HepG2 (cell line): ENCODE measurements around the gene MESD. TPM values are rescaled to one million over a fixed set of nuclear protein-coding genes. Genes with fewer than 3 reads are reported as not detected.

Experiments
- ATAC-seq: fragments of 200-7000 bp; cut with Tn5 transposase; 3 replicates; pipeline ENCODE4 v1.9.1; 2020; ENCODE audit warnings: mild to moderate bottlenecking, moderate library complexity
- BruUV-seq: library from RNA; stranded (reverse); fragments of 400-500 nt; replicated peaks from 2 replicates; lab custom pipeline; 2021; lab: Mats Ljungman, UMichigan
- CTCF ChIA-PET: fragments of 300-600 bp; formaldehyde crosslinking; extraction: SDS; loops from one replicate; lab custom pipeline; 2021; ENCODE audit warnings: low total read pairs, inconsistent platforms, low intra/inter-chr PET ratio; lab: Yijun Ruan, JAX
- POLR2A ChIA-PET: fragments of 350-600 bp; sonication (Branson Sonifier 250); formaldehyde crosslinking; loops from one replicate; lab custom pipeline; 2020; ENCODE audit warnings: antibody characterized with exemption, inconsistent platforms; lab: Yijun Ruan, JAX
- DNase-seq: peaks from one replicate; pipeline ENCODE4 v3.0.0-alpha.2; 2015; ENCODE audit warnings: low spot score
- FAIRE-seq: peaks from 3 replicates; lab custom pipeline; 2011; peaks lifted over from hg19 to GRCh38; lab: Jason Lieb, UNC
- H2AFZ ChIP-seq: one replicate; pipeline ENCODE4 v1.6.1; 2011; ENCODE audit warnings: low read length, inconsistent platforms
- H3K27ac ChIP-seq: fragments of 300-600 bp; 3 replicates; pipeline ENCODE4 v1.8.0; 2011; ENCODE audit warnings: mixed run types, mild to moderate bottlenecking, mixed read lengths, low read length, inconsistent platforms; ENCODE audit not compliant: insufficient read depth; ENCODE audit errors: extremely low read length
- H3K27me3 ChIP-seq, 2 experiments: fragments of 200-600 bp in 1 of 2; 2 replicates in 1 of 2; 3 replicates in 1 of 2; pipeline versions ENCODE4 v1.6.0 to v1.8.0; 2011; ENCODE audit warnings: low read length in 2 of 2, mild to moderate bottlenecking in 2 of 2, moderate library complexity in 2 of 2, inconsistent platforms in 1 of 2; ENCODE audit not compliant: insufficient read depth in 2 of 2, control insufficient read depth in 1 of 2
- H3K36me3 ChIP-seq, 2 experiments: fragments of 200-600 bp in 1 of 2; replicated peaks in 1 of 2; 2 replicates in 1 of 2; 3 replicates in 1 of 2; pipeline versions ENCODE4 v1.5.1 to v1.8.0; 2011; ENCODE audit warnings: low read length in 2 of 2, inconsistent platforms in 1 of 2; ENCODE audit not compliant: insufficient read depth in 2 of 2, control insufficient read depth in 1 of 2
- H3K4me1 ChIP-seq: 2 replicates; pipeline ENCODE4 v1.5.1; 2012; ENCODE audit warnings: low read length, inconsistent platforms; ENCODE audit not compliant: insufficient read depth
- H3K4me2 ChIP-seq: 2 replicates; pipeline ENCODE4 v1.6.0; 2011; ENCODE audit warnings: low read depth, low read length, inconsistent platforms
- H3K4me3 ChIP-seq, 3 experiments: fragments of 200-600 bp in 1 of 3; sonication (generic), shearing (Covaris generic) in 1 of 3; replicated peaks in 1 of 3; 2 replicates each; pipeline ENCODE4 v1.5.1; 2011 to 2016; ENCODE audit warnings: low read length in 3 of 3, inconsistent platforms in 2 of 3, low read depth in 2 of 3, mild to moderate bottlenecking in 2 of 3, control low read depth in 1 of 3, mixed read lengths in 1 of 3; ENCODE audit not compliant: insufficient read depth in 1 of 3
- H3K79me2 ChIP-seq: one replicate; pipeline ENCODE4 v1.6.1; 2011; ENCODE audit warnings: low read length, inconsistent platforms; ENCODE audit not compliant: insufficient read depth
- H3K9ac ChIP-seq: 2 replicates; pipeline ENCODE4 v1.6.0; 2011; ENCODE audit warnings: mild to moderate bottlenecking, low read depth, low read length, inconsistent platforms; ENCODE audit not compliant: insufficient read depth
- H3K9me3 ChIP-seq: 2 replicates; pipeline ENCODE4 v1.5.1; 2012; ENCODE audit warnings: mild to moderate bottlenecking, low read length
- H4K20me1 ChIP-seq: 2 replicates; pipeline ENCODE4 v1.6.0; 2011; ENCODE audit warnings: inconsistent platforms, mild to moderate bottlenecking, low read length, moderate library complexity; ENCODE audit not compliant: insufficient read depth
- EED ChIP-seq: sonication (generic); formaldehyde crosslinking; IDR thresholded peaks from 2 replicates; pipeline ENCODE4 v1.5.0; 2020; ENCODE audit warnings: mild to moderate bottlenecking, missing genetic modification reagents
- ISL2 ChIP-seq: sonication (generic); formaldehyde crosslinking; IDR thresholded peaks from 2 replicates; pipeline ENCODE4 v1.5.0; 2020; ENCODE audit warnings: missing genetic modification reagents
- KLF15 ChIP-seq: sonication (generic); formaldehyde crosslinking; IDR thresholded peaks from 2 replicates; pipeline ENCODE4 v1.8.1; 2023; ENCODE audit warnings: borderline replicate concordance, mild to moderate bottlenecking, inconsistent platforms, missing genetic modification reagents, mixed read lengths
- KLF6 ChIP-seq: IDR thresholded peaks from 2 replicates; pipeline ENCODE4 v1.8.0; 2016; ENCODE audit warnings: missing biosample characterization, missing genetic modification reagents
- MED1 ChIP-seq: sonication (generic); formaldehyde crosslinking; IDR thresholded peaks from 2 replicates; pipeline ENCODE4 v1.4.0; 2020; ENCODE audit warnings: missing genetic modification reagents
- NR2F6 ChIP-seq, 2 experiments: IDR thresholded peaks; 2 replicates each; pipeline ENCODE4 v1.6.1; 2016; ENCODE audit warnings: antibody characterized with exemption in 1 of 2, mild to moderate bottlenecking in 1 of 2
- PCBP1 ChIP-seq: fragments of 200-400 bp; formaldehyde crosslinking; IDR thresholded peaks from 2 replicates; pipeline ENCODE4 v1.6.1; 2017; ENCODE audit warnings: mild to moderate bottlenecking, low read depth, low read length, borderline replicate concordance
- SMC3 ChIP-seq: IDR thresholded peaks from 2 replicates; pipeline ENCODE4 v1.6.1; 2011; ENCODE audit warnings: low read length, improper control_type of control experiment
- TBP ChIP-seq: sonication (generic); formaldehyde crosslinking; IDR thresholded peaks from 2 replicates; pipeline ENCODE4 v1.5.0; 2020; ENCODE audit warnings: missing genetic modification reagents
- ZNF446 ChIP-seq: sonication (generic); formaldehyde crosslinking; IDR thresholded peaks from 2 replicates; pipeline ENCODE4 v1.5.0; 2020; ENCODE audit warnings: mild to moderate bottlenecking, missing genetic modification reagents
- ZNF749 ChIP-seq: sonication (generic); formaldehyde crosslinking; IDR thresholded peaks from 2 replicates; pipeline ENCODE4 v1.8.0; 2022; ENCODE audit warnings: mild to moderate bottlenecking, missing genetic modification reagents, moderate library complexity, borderline replicate concordance
- ZNF776 ChIP-seq: sonication (generic); formaldehyde crosslinking; IDR thresholded peaks from 2 replicates; pipeline ENCODE4 v1.4.0; 2020; ENCODE audit warnings: mild to moderate bottlenecking, missing genetic modification reagents
- WGBS: methylation state at CpG from one replicate; pipeline ENCODE4 v1.1.6; 2017; ENCODE audit warnings: low lambda C conversion rate; 5-methylcytosine and 5-hydroxymethylcytosine counted together
- in situ Hi-C: cut with HindIII; loops from 2 replicates; pipeline ENCODE4 v1.10.0; 2017; ENCODE audit warnings: low pct_unique_long_range_greater_than_20kb; ENCODE audit not compliant: extremely low pct_ligation_motif_present
- intact Hi-C: fragments of 100-400 bp; cut with micrococcal nuclease; formaldehyde crosslinking; loops from one replicate; pipeline ENCODE4 v1.10.0; 2022; ENCODE audit not compliant: unreplicated experiment
- polyA plus RNA-seq, 8 experiments: library from polyadenylated mRNA; depleted of rRNA in 3 of 8; stranded (reverse) in 7 of 8; unstranded in 1 of 8; fragments of >200 nt; fragmentation: Illumina TruSeq in 4 of 8; extraction: Trizol in 4 of 8; gene quantifications; 2 replicates each; pipeline versions ENCODE4 v1.2.1 to v1.2.3, GENCODE V29; 2011 to 2016; ENCODE audit warnings: low read depth in 4 of 8, missing spikeins in 1 of 8, mixed read lengths in 1 of 8; ENCODE audit not compliant: insufficient read depth in 1 of 8
- total RNA-seq, 5 experiments: library from RNA; depleted of rRNA; stranded (reverse); fragments of >200 nt; fragmentation: Illumina TruSeq; extraction: Trizol; gene quantifications; 2 replicates each; pipeline ENCODE4 v1.2.3, GENCODE V29; 2016; ENCODE audit warnings: low read depth in 1 of 5
- TF ChIP-seq, protein P1 (sequence below), 2 experiments: sonication (generic) in 1 of 2; formaldehyde crosslinking in 1 of 2; IDR thresholded peaks; 2 replicates each; pipeline versions ENCODE4 v1.5.1 to v1.6.1; 2011 to 2020; ENCODE audit warnings: borderline replicate concordance in 1 of 2, low read depth in 1 of 2, low read length in 1 of 2, mild to moderate bottlenecking in 1 of 2, missing genetic modification reagents in 1 of 2, moderate library complexity in 1 of 2
- TF ChIP-seq, protein P2 (sequence below): sonication (generic); formaldehyde crosslinking; IDR thresholded peaks from 2 replicates; pipeline ENCODE4 v1.8.0; 2022; ENCODE audit warnings: mild to moderate bottlenecking, missing genetic modification reagents, moderate library complexity
- TF ChIP-seq, protein P3 (sequence below): sonication (generic); formaldehyde crosslinking; IDR thresholded peaks from 2 replicates; pipeline ENCODE4 v1.5.0; 2020; ENCODE audit warnings: missing genetic modification reagents

Gene MESD
- total and polyA plus RNA-seq, 2 of the 13 experiments (the other 11 are each of a cell fraction or from before 2014, with no cell fraction given), result 18.0 to 46.2 TPM

DNA sequence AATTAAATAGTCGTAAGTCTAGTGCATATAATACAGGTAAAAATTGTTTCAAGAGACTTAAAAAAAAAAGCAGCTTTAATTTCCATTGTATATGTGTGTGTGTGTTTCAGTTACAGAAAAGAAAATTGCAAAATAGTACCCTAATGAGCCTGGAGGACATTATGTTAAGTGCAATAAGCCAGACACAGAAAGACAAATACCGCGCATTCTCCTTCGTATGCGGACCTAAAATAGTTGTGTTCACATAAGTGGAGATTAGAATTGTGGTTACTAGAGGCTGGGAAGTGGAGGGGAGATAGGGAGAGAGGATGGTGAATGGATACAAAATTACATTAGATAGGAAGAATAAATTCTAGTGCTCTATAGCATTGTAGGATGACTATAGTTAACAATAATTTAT lies 3.6 kb downstream of the MESD start:
- in situ Hi-C loops, result no loop called here
- CTCF ChIA-PET, result no interaction called here

DNA sequence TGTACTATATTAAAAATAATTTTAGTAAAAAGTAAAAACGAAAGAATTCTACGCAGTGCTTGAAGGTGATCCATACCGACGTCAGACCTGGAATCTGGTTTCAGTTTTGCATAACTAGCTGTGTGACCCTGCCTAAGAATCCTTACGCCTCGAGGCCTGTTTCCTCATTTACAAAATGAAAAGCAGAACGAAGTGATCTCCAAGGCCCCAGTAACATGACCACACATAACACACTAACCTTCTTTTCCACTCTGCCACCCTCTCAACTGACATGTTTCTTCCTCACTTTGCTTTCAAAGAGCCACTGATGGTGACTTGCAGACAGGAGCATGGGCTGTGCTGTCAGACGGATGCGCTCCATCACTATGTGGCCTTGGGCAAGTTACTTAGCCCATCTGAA lies 4.8 kb downstream of the MESD start:
- intact Hi-C loops, result no loop called here
- in situ Hi-C loops, result no loop called here
- H3K4me3 ChIP-seq, result no peak overlapping the region
- CTCF ChIA-PET, result no interaction called here
- H3K4me2 ChIP-seq, result no peak overlapping the region
- no peak overlapping the region for H2AFZ ChIP-seq
- WGBS, result 95% methylated on average over 9 of the region's 9 CpGs
- peaks cover 58% of the 10 kb centered on the region for H3K79me2 ChIP-seq
- no peak overlapping the region for H3K27ac ChIP-seq
- H3K9ac ChIP-seq, result no peak overlapping the region
- H3K4me1 ChIP-seq, result peaks cover 25% of the 10 kb centered on the region
- H3K36me3 ChIP-seq, result peaks cover 0 to 22% of the 10 kb centered on the region in 2 experiments; a peak in 3 of 5 replicates
- no peak for FAIRE-seq
- DNase-seq, result no peak
- no peaks in the 10 kb centered on the region for H3K9me3 ChIP-seq
- POLR2A ChIA-PET, result no interaction called here
- no peak for ATAC-seq
- TF ChIP-seq KLF15 (CRISPR knock-in tag) (no peak), EED (CRISPR knock-in tag) (no peak), KLF6 (CRISPR knock-in tag) (no peak), SMC3 (no peak), ZNF446 (CRISPR knock-in tag) (no peak), ZNF749 (CRISPR knock-in tag) (no peak), NR2F6 (IDR thresholded peaks at IDR 0.05) (no peak), NR2F6 (CRISPR knock-in tag; IDR thresholded peaks at IDR 0.05) (no peak), TBP (no peak), PCBP1 (no peak)
- TF ChIP-seq, protein P1, sequence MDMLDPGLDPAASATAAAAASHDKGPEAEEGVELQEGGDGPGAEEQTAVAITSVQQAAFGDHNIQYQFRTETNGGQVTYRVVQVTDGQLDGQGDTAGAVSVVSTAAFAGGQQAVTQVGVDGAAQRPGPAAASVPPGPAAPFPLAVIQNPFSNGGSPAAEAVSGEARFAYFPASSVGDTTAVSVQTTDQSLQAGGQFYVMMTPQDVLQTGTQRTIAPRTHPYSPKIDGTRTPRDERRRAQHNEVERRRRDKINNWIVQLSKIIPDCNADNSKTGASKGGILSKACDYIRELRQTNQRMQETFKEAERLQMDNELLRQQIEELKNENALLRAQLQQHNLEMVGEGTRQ (IDR thresholded peaks at IDR 0.05; ENCODE audit: low read depth, low read length), result no peak
- TF ChIP-seq, protein P1 (CRISPR knock-in tag; IDR thresholded peaks at IDR 0.05; ENCODE audit: borderline replicate concordance), result no peak
- TF ChIP-seq, protein P2, sequence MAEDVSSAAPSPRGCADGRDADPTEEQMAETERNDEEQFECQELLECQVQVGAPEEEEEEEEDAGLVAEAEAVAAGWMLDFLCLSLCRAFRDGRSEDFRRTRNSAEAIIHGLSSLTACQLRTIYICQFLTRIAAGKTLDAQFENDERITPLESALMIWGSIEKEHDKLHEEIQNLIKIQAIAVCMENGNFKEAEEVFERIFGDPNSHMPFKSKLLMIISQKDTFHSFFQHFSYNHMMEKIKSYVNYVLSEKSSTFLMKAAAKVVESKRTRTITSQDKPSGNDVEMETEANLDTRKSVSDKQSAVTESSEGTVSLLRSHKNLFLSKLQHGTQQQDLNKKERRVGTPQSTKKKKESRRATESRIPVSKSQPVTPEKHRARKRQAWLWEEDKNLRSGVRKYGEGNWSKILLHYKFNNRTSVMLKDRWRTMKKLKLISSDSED (CRISPR knock-in tag), result no peak
- TF ChIP-seq, protein P3, sequence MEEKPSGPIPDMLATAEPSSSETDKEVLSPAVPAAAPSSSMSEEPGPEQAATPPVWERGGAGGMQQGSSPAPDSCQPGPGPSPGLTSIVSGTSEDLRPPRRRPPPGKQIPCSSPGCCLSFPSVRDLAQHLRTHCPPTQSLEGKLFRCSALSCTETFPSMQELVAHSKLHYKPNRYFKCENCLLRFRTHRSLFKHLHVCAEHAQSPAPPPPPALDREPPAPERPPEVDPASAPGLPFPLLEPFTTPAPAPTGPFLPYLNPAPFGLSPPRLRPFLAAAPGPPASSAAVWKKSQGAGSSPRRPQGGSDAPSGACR, result no peak
- peaks cover 2% of the 10 kb centered on the region; the same call in 1 of the 2 replicates for H4K20me1 ChIP-seq
- H3K27me3 ChIP-seq, result no peaks in the 10 kb centered on the region; a peak in 1 of 5 replicates
- BruUV-seq, result no TSS peak

More for the DNA sequence above, 3.6 kb downstream of the MESD start:
- H3K4me1 ChIP-seq, result peaks cover 34% of the 10 kb centered on the region
- H2AFZ ChIP-seq, result no peak overlapping the region
- no peaks in the 10 kb centered on the region; a peak in 1 of 5 replicates for H3K27me3 ChIP-seq
- no peak overlapping the region for H3K4me2 ChIP-seq
- TF ChIP-seq MED1 (CRISPR knock-in tag), result no peak
- no peak for TF ChIP-seq ISL2
- TF ChIP-seq ZNF776 (CRISPR knock-in tag), result no peak
- TF ChIP-seq, all 625 proteins: peak for 0
- peaks cover 2% of the 10 kb centered on the region; the same call in 1 of the 2 replicates for H4K20me1 ChIP-seq
- H3K9me3 ChIP-seq, result no peaks in the 10 kb centered on the region
- no peak overlapping the region for H3K27ac ChIP-seq
- no peak overlapping the region for H3K4me3 ChIP-seq
- no peak for FAIRE-seq
- no TSS peak for BruUV-seq
- H3K9ac ChIP-seq, result no peak overlapping the region
- POLR2A ChIA-PET, result no interaction called here
- peaks cover 58% of the 10 kb centered on the region for H3K79me2 ChIP-seq
- DNase-seq, result no peak
- H3K36me3 ChIP-seq, result peaks cover 0 to 16% of the 10 kb centered on the region in 2 experiments; a peak in 3 of 5 replicates
- WGBS, result 94% methylated on average over 5 of the region's 5 CpGs
- intact Hi-C loops, result no loop called here
- ATAC-seq, result no peak
